Activated T-helper 17 cell treated with anti-CD3 and anti-CD28 coated beads, Interleukin-2, amount 50 U/mL, for 72 hours (primary cell): Measurements from ENCODE around the gene RBM33. TPM values are rescaled to one million over a fixed set of nuclear protein-coding genes. Genes with fewer than 3 reads are reported as not detected.
"Not testable (repeated sequence)": the region's sequence is repeated elsewhere in the genome, so short reads cannot be mapped to it uniquely, and the experiment has no call there.

Experiments used
- ATAC-seq: fragments of 150-1000 bp; cut with Tn5 transposase; replicated peaks from 2 replicates; pipeline ENCODE4 v1.10.0; 2021; ENCODE audit warnings: mild to moderate bottlenecking, moderate library complexity
- H3K27ac Mint-ChIP-seq: one replicate; pipeline ENCODE4 v1.8.0; 2022; ENCODE audit warnings: mixed read lengths
- H3K27me3 Mint-ChIP-seq: one replicate; pipeline ENCODE4 v1.8.0; 2022; ENCODE audit warnings: mixed read lengths
- H3K36me3 Mint-ChIP-seq: one replicate; pipeline ENCODE4 v1.8.0; 2022; ENCODE audit warnings: low read depth, mild to moderate bottlenecking, mixed read lengths
- H3K4me1 Mint-ChIP-seq: one replicate; pipeline ENCODE4 v1.8.0; 2022; ENCODE audit warnings: mixed read lengths
- H3K4me3 Mint-ChIP-seq: one replicate; pipeline ENCODE4 v1.8.0; 2022; ENCODE audit warnings: mild to moderate bottlenecking, mixed read lengths
- H3K9me3 Mint-ChIP-seq: one replicate; pipeline ENCODE4 v1.8.0; 2022; ENCODE audit warnings: mixed read lengths
- total RNA-seq, 2 donors: library from RNA; stranded (reverse); gene quantifications; one replicate each; pipeline ENCODE4 v1.2.3, GENCODE V29; 2022

The RBM33 gene
- total RNA-seq, 2 donors from 2014 or later = 79.6 to 114 TPM

GRCh38 chr7:155612658-155613057 is 31.8 kb upstream of the RBM33 start:
- Mint-ChIP-seq H3K4me3 (no peak overlapping the region), H3K36me3 (no peaks in the 10 kb centered on the region), H3K9me3 (no peaks in the 10 kb centered on the region), H3K27me3 (peaks cover 12% of the 10 kb centered on the region), H3K27ac (no peak overlapping the region), H3K4me1 (peaks cover 5% of the 10 kb centered on the region)
- no peak for ATAC-seq

- not testable (repeated sequence) for H3K27ac Mint-ChIP-seq, H3K36me3 Mint-ChIP-seq, H3K4me3 Mint-ChIP-seq, H3K27me3 Mint-ChIP-seq, ATAC-seq, H3K9me3 Mint-ChIP-seq, H3K4me1 Mint-ChIP-seq
Measured at GRCh38 chr7:155615085-155615484, 29.4 kb upstream of the RBM33 start.

GRCh38 chr7:155618708-155619633 is 25.5 kb upstream of the RBM33 start:
- peaks cover 5% of the 10 kb centered on the region for H3K4me1 Mint-ChIP-seq
- H3K4me3 Mint-ChIP-seq = no peak overlapping the region
- no peaks in the 10 kb centered on the region for H3K9me3 Mint-ChIP-seq
- ATAC-seq = no peak
- no peak overlapping the region for H3K27ac Mint-ChIP-seq
- peaks cover 12% of the 10 kb centered on the region for H3K27me3 Mint-ChIP-seq
- H3K36me3 Mint-ChIP-seq = no peaks in the 10 kb centered on the region

GRCh38 chr7:155619634-155620271 is 24.7 kb upstream of the RBM33 start:
- no peak overlapping the region for H3K4me3 Mint-ChIP-seq
- H3K4me1 Mint-ChIP-seq = peaks cover 4% of the 10 kb centered on the region
- H3K36me3 Mint-ChIP-seq = no peaks in the 10 kb centered on the region
- no peak for ATAC-seq
- no peak overlapping the region for H3K27ac Mint-ChIP-seq
- H3K9me3 Mint-ChIP-seq = no peaks in the 10 kb centered on the region
- H3K27me3 Mint-ChIP-seq = peaks cover 12% of the 10 kb centered on the region

- no peaks in the 10 kb centered on the region for H3K36me3 Mint-ChIP-seq
- H3K9me3 Mint-ChIP-seq = no peaks in the 10 kb centered on the region
- no peak overlapping the region for H3K27ac Mint-ChIP-seq
Measured at GRCh38 chr7:155620497-155620896, 24.0 kb upstream of the RBM33 start.

GRCh38 chr7:155621418-155621980 is 23.0 kb upstream of the RBM33 start:
- Mint-ChIP-seq H3K27me3 (peaks cover 16% of the 10 kb centered on the region), H3K4me3 (no peak overlapping the region), H3K27ac (no peak overlapping the region), H3K36me3 (no peaks in the 10 kb centered on the region), H3K4me1 (no peaks in the 10 kb centered on the region), H3K9me3 (no peaks in the 10 kb centered on the region)
- ATAC-seq = no peak

More at GRCh38 chr7:155620497-155620896, 24.0 kb upstream of the RBM33 start:
- Mint-ChIP-seq H3K4me1 (no peaks in the 10 kb centered on the region), H3K27me3 (peaks cover 12% of the 10 kb centered on the region), H3K4me3 (no peak overlapping the region)
- ATAC-seq = no peak

GRCh38 chr7:155624412-155624811 is 20.0 kb upstream of the RBM33 start:
- H3K4me1 Mint-ChIP-seq = no peaks in the 10 kb centered on the region
- H3K27ac Mint-ChIP-seq = no peak overlapping the region
- ATAC-seq = no peak
- no peak overlapping the region for H3K4me3 Mint-ChIP-seq
- H3K27me3 Mint-ChIP-seq = peaks cover 25% of the 10 kb centered on the region
- peaks cover 5% of the 10 kb centered on the region for H3K9me3 Mint-ChIP-seq
- no peaks in the 10 kb centered on the region for H3K36me3 Mint-ChIP-seq

- Mint-ChIP-seq H3K4me3 (no peak overlapping the region), H3K4me1 (no peaks in the 10 kb centered on the region), H3K27me3 (peaks cover 24% of the 10 kb centered on the region), H3K9me3 (peaks cover 13% of the 10 kb centered on the region), H3K36me3 (no peaks in the 10 kb centered on the region), H3K27ac (no peak overlapping the region)
- ATAC-seq = no peak
Measured at GRCh38 chr7:155625557-155625956, 18.9 kb upstream of the RBM33 start.

GRCh38 chr7:155629171-155629570 is 15.3 kb upstream of the RBM33 start:
- Mint-ChIP-seq H3K4me3 (no peak overlapping the region), H3K9me3 (peaks cover 25% of the 10 kb centered on the region), H3K4me1 (no peaks in the 10 kb centered on the region), H3K27me3 (peaks cover 13% of the 10 kb centered on the region), H3K36me3 (no peaks in the 10 kb centered on the region), H3K27ac (no peak overlapping the region)
- no peak for ATAC-seq

- H3K9me3 Mint-ChIP-seq = peaks cover 32% of the 10 kb centered on the region
- no peaks in the 10 kb centered on the region for H3K4me1 Mint-ChIP-seq
- H3K36me3 Mint-ChIP-seq = no peaks in the 10 kb centered on the region
- no peak overlapping the region for H3K4me3 Mint-ChIP-seq
- H3K27me3 Mint-ChIP-seq = peaks cover 13% of the 10 kb centered on the region
- no peak overlapping the region for H3K27ac Mint-ChIP-seq
- no peak for ATAC-seq
Measured at GRCh38 chr7:155631155-155631554, 13.3 kb upstream of the RBM33 start.

GRCh38 chr7:155635817-155636216 is 8.6 kb upstream of the RBM33 start:
- Mint-ChIP-seq H3K9me3 (peaks cover 28% of the 10 kb centered on the region), H3K36me3 (peaks cover 10% of the 10 kb centered on the region), H3K4me1 (no peaks in the 10 kb centered on the region), H3K4me3 (no peak overlapping the region), H3K27me3 (peaks cover 5% of the 10 kb centered on the region), H3K27ac (no peak overlapping the region)
- no peak for ATAC-seq

- Mint-ChIP-seq H3K27ac (no peak overlapping the region), H3K4me3 (no peak overlapping the region), H3K9me3 (peaks cover 21% of the 10 kb centered on the region), H3K4me1 (no peaks in the 10 kb centered on the region), H3K27me3 (peaks cover 5% of the 10 kb centered on the region), H3K36me3 (peaks cover 24% of the 10 kb centered on the region)
- no peak for ATAC-seq
Measured at GRCh38 chr7:155637155-155637554, 7.3 kb upstream of the RBM33 start.

GRCh38 chr7:155638366-155638765 is 6.1 kb upstream of the RBM33 start:
- Mint-ChIP-seq H3K4me1 (peaks cover under 1% of the 10 kb centered on the region), H3K27ac (no peak overlapping the region), H3K36me3 (peaks cover 36% of the 10 kb centered on the region), H3K9me3 (peaks cover 21% of the 10 kb centered on the region), H3K27me3 (peaks cover 5% of the 10 kb centered on the region), H3K4me3 (no peak overlapping the region)
- ATAC-seq = no peak

- Mint-ChIP-seq H3K36me3 (peaks cover 50% of the 10 kb centered on the region), H3K9me3 (peaks cover 17% of the 10 kb centered on the region), H3K27ac (no peak overlapping the region), H3K27me3 (peaks cover 5% of the 10 kb centered on the region), H3K4me3 (no peak overlapping the region), H3K4me1 (peaks cover 5% of the 10 kb centered on the region)
- no peak for ATAC-seq
Measured at GRCh38 chr7:155639958-155640520, 4.4 kb upstream of the RBM33 start.
